Peyer's patch (tissue), 4 donors: ENCODE results near the gene EWSR1.

Source experiments
- CTCF ChIP-seq, 6 experiments: fragments of 450-650 bp in 4 of 6; fragments of 200-600 bp in 2 of 6; sonication (generic) in 1 of 6; IDR thresholded peaks; one replicate each; pipeline ENCODE4 v1.5.1; 2017 to 2019; ENCODE audit warnings: antibody characterized with exemption in 6 of 6, mild to moderate bottlenecking in 3 of 6, moderate library complexity in 1 of 6
- POLR2A ChIP-seq, 2 donors: fragments of 450-650 bp; IDR thresholded peaks; one replicate each; pipeline ENCODE4 v1.5.1; 2017; ENCODE audit warnings: antibody characterized with exemption in 2 of 2, mild to moderate bottlenecking in 2 of 2, moderate library complexity in 2 of 2

GRCh38 chr22:29260031-29260560 lies 8.0 kb upstream of the EWSR1 start:
- TF ChIP-seq CTCF (IDR thresholded peaks at IDR 0.05) (no peak), POLR2A (IDR thresholded peaks at IDR 0.05) (no peak)
